GM12874 (cell line): ENCODE data around the gene GGTLC2.

Experiments
- CTCF ChIP-seq: IDR thresholded peaks from 2 replicates; pipeline ENCODE4 v1.5.1; 2011; ENCODE audit warnings: low read depth, mild to moderate bottlenecking, control low read depth, low read length, moderate library complexity; ENCODE audit not compliant: insufficient read depth

The GGTLC2 gene

GRCh38 chr22:22619765-22620414, 24.5 kb upstream of the GGTLC2 start:
- no peak for TF ChIP-seq CTCF

DNA sequence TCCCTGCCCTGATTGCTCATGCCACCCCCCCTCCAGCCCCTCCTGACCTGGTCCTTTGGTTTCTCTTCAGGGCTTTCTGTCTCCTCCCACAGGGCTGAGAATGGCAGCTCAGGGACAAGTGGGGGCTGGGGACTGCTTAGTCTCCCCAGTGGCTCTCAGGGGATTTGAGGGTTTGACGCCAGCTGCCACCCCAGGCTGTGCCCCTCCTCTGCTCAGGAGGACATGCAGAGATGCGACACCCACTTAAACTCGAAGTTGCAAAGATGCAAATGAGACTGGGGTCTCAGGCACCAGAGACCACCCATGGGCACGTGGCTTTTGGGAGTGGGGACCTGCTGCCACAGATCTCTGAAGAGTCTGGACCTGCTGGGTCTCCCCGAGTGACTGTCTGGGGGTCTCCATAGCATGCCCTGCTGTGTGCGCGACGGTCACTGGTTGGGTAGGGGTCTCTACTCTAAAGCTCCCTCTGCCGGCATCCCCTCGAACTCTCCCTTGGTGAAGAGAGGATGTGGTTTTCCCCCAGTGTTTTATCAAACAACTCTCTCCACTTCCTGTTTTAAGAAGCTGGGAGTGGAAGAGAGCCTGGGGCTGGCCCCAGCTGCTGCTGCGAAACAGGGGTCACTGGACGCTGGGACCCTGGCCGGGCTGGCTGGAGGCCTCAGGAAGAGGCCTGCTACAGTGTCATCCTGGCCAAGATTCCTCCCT, 9.4 kb downstream of the GGTLC2 start:
- TF ChIP-seq CTCF: peak; percentile 9; the same call in 1 of the 2 replicates

- TF ChIP-seq CTCF: no peak
Measured at GRCh38 chr22:22655452-22656290, 11.3 kb downstream of the GGTLC2 start.

GRCh38 chr22:22657712-22658111, 13.3 kb downstream of the GGTLC2 start:
- TF ChIP-seq CTCF: no peak

DNA sequence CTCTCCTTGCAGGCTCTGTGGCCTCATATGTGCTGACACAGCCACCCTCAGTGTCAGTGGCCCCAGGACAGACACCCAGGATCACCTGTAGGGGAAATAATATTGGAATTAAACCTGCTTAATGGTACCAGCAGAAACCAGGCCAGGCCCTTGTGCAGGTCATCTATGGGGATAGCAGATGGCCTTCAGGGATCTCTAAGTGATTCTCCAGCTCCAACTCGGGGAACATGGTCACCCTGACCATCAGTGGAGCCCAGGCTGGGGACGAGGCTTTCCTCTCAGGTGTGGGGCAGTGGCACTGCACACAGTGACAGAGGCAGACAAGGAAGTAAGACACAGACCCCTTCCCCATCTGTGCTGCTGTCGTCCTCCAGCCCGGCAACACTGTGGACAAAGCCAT, 16.9 kb downstream of the GGTLC2 start:
- TF ChIP-seq CTCF: no peak

DNA sequence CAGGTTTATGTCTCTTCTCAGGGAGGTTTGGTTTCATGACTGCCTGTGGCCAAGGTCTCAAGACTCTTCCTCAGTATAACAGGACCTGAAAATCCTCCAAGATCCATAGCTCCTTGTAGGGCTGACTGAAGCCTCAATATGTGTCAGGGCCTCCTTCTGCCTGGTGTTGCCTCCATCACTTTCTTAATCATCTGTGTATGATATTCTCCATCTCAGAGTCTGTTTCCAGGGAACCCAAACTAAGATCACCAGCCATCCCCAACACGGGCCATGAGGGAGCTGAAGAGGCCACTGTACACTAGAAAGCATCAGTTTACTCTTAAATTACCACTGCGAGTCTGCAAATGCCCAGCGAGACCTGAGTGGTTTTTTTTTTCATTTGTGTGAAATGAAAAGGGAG, 17.7 kb downstream of the GGTLC2 start:
- no peak for TF ChIP-seq CTCF
